ENCODE measurements around the gene SLC25A29. TPM values are rescaled to one million over a fixed set of nuclear protein-coding genes. Genes with fewer than 3 reads are reported as not detected.

SLC25A29 gene, protein sequence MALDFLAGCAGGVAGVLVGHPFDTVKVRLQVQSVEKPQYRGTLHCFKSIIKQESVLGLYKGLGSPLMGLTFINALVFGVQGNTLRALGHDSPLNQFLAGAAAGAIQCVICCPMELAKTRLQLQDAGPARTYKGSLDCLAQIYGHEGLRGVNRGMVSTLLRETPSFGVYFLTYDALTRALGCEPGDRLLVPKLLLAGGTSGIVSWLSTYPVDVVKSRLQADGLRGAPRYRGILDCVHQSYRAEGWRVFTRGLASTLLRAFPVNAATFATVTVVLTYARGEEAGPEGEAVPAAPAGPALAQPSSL
- total RNA-seq (2022) (33.9 and 49.2 TPM in 2 replicates), Bru-seq, nascent RNA (percentile 60 among the genes with signal in this experiment), BruChase-seq, experiment 1, labeled RNA remaining after a 6-hour chase (percentile 77 among the genes with signal in this experiment), BruChase-seq, experiment 2, labeled RNA remaining after a 2-hour chase (percentile 72 among the genes with signal in this experiment)
- long read RNA-seq, full-length matches to known transcripts = 31 of 45 reads
- long read RNA-seq, partial matches to known transcripts = 0 of 45 reads
- long read RNA-seq, other reads (novel, unspliced or antisense) = 14 of 45 reads

DNA sequence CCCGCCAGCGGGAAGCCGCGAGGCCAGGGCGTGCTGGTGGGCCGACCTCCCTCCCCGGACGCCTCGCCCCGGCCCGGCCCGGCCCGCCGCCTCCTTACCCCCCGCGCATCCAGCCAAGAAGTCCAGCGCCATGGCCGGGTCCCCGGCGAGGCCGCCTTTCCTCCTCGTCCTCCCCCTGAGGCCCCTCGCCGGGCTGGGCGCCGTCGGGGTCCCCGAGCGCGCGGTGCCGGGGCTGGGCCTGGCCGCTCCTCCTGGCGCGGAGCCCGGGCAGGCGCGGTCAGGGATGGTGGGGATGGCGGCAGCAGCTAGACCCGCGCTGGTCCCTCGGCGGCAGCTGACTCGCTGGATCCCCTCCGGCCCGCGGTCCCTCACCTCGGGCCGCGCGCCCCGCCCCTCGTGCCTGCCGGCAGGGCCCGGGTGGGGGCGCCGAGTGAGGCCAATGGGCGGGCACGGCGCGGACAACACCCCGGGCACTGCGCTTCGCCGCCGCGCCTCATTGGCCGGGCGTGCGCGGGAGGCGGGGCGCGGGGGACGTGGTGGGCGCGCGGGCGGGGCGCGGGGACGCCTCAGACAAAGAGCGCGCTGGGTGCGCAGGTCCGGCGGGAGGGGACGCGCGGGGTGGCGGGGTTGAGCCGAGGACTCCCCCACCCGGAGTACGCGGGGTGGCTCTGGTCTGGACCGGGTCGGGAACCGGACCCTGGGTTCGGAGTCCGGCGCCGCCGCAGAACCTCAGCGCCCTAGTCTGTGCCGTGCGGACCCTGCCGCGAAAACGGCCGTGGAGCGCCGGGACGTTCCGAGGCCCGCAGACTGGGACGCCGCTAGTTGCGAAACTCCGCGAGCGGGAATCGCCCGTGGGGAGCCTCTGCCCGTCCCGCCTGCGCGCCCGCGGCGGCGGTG is at the start of gene SLC25A29:
Gene SLC25A29 (minus strand): TSS at position 344 of the 897 bp plus-strand sequence. CDS start 212 bp downstream, at position 132.
- CTCF ChIA-PET = interaction anchor here (1.3 kb wide), 1 partner anchor 20 kb away, joined by 4 read pairs; no protein-coding TSS in a partner anchor
- peaks cover 32% of the 10 kb centered on the region for H3K4me1 Mint-ChIP-seq (ENCODE audit: insufficient read depth, unreplicated experiment)
- H3K9me3 Mint-ChIP-seq (ENCODE audit: unreplicated experiment) = no peaks in the 10 kb centered on the region
- H3K27me3 Mint-ChIP-seq (ENCODE audit: insufficient read depth, unreplicated experiment) = no peaks in the 10 kb centered on the region
- BruUV-seq (replicated peaks) = no TSS peak
- intact Hi-C loops (cut with micrococcal nuclease) = no loop called here
- POLR2A ChIA-PET = interaction anchor here (0.6 to 1.1 kb wide), 3 partner anchors 8 to 71 kb away, joined by 3 to 5 read pairs (median 4); no protein-coding TSS in a partner anchor
- no peak within 1 kb of the TSS for H3K27ac Mint-ChIP-seq (ENCODE audit: low read depth, unreplicated experiment)
- TF ChIP-seq CTCF (IDR thresholded peaks at IDR 0.05; ENCODE audit: unreplicated experiment) = no peak
- H3K4me3 Mint-ChIP-seq (ENCODE audit: unreplicated experiment) = peak within 1 kb of the TSS; percentile 87
- DNase-seq (ENCODE audit: unreplicated experiment) = peak; percentile 81
- peaks cover 5% of the 10 kb centered on the region for H3K36me3 Mint-ChIP-seq (ENCODE audit: insufficient read depth, unreplicated experiment)

DNA sequence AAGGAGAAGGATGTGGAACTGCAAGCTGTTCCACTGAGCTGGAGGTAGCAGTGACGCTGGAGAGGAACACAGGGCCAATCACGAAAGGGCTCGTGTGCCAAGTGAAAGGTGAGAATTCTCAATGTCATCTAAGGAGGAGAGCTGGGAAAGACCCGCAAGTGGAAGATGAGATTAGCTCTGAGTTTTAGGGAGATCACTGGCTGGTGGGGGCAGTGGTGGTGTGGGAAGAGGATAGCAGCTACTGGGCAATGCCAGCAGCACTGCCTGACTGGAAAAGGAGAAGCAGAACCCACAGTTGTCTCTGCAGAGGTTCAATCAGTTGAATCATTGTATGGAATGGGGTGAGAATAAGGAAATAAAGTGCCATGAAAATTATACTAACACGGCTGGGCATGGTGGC is 44.7 kb upstream of the SLC25A29 start:
- no peak for TF ChIP-seq CTCF (IDR thresholded peaks at IDR 0.05; ENCODE audit: unreplicated experiment)
- no TSS peak for BruUV-seq (replicated peaks)
- Mint-ChIP-seq H3K27me3 (ENCODE audit: insufficient read depth, unreplicated experiment) (no peaks in the 10 kb centered on the region), H3K4me1 (ENCODE audit: insufficient read depth, unreplicated experiment) (no peaks in the 10 kb centered on the region), H3K9me3 (ENCODE audit: unreplicated experiment) (no peaks in the 10 kb centered on the region), H3K4me3 (ENCODE audit: unreplicated experiment) (no peak overlapping the region), H3K27ac (ENCODE audit: low read depth, unreplicated experiment) (no peak overlapping the region), H3K36me3 (ENCODE audit: insufficient read depth, unreplicated experiment) (peaks cover 85% of the 10 kb centered on the region)
- no peak for DNase-seq (ENCODE audit: unreplicated experiment)
- intact Hi-C loops (cut with micrococcal nuclease) = no loop called here
- CTCF ChIA-PET = interaction anchor here (1.2 to 1.4 kb wide), 2 partner anchors 34 to 294 kb away, joined by 3 to 4 read pairs; no protein-coding TSS in a partner anchor
- POLR2A ChIA-PET = no interaction called here

DNA sequence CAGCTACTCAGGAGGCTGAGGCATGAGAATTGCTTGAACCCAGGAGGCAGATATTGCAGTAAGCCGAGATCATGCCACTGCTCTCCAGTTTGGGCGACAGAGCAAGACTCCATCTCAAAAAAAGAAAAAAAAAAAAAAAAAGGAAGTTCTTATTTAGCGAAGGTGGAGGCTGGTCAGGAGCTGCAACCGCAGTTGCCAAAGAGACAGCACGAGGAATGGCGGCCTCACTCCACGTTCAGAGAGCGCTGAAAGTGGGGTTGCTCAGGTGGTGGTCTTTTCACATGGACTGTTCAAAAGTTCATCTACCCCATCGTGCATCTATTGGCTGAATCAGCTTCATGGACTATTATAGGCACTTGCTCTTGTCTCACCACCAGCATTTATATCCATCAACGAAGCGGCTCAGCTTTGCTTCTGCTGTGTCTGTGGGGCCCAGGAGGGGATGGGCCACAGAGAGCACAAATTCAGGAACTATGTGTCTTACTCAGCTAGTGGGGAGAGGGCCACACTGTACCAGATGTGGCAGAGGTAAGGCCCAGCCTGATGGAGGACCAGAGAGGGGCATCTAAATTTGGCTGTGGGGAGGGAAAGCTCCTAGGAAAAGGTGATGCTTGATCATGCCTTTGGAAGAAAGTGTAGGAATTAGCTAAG is 44.2 kb upstream of the SLC25A29 start:
- no peaks in the 10 kb centered on the region for H3K27me3 Mint-ChIP-seq (ENCODE audit: insufficient read depth, unreplicated experiment)
- no peaks in the 10 kb centered on the region for H3K4me1 Mint-ChIP-seq (ENCODE audit: insufficient read depth, unreplicated experiment)
- no peak for DNase-seq (ENCODE audit: unreplicated experiment)
- intact Hi-C loops (cut with micrococcal nuclease) = no loop called here
- ChIA-PET CTCF (interaction anchor here (1.2 to 1.4 kb wide), 2 partner anchors 34 to 295 kb away, joined by 3 to 4 read pairs; no protein-coding TSS in a partner anchor), POLR2A (no interaction called here)
- peak overlapping the region; percentile 66 for H3K27ac Mint-ChIP-seq (ENCODE audit: low read depth, unreplicated experiment)
- no TSS peak for BruUV-seq (replicated peaks)
- H3K4me3 Mint-ChIP-seq (ENCODE audit: unreplicated experiment) = no peak overlapping the region
- H3K9me3 Mint-ChIP-seq (ENCODE audit: unreplicated experiment) = no peaks in the 10 kb centered on the region
- H3K36me3 Mint-ChIP-seq (ENCODE audit: insufficient read depth, unreplicated experiment) = peaks cover 84% of the 10 kb centered on the region
- TF ChIP-seq CTCF (IDR thresholded peaks at IDR 0.05; ENCODE audit: unreplicated experiment) = no peak
